Activated gamma-delta T cell treated with anti-CD3 and anti-CD28 coated beads, Interleukin-2, amount 50 U/mL, for 16 hours (primary cell): ENCODE measurements around the gene PEX19.

Source experiments
- DNase-seq: peaks from one replicate; pipeline ENCODE4 v3.0.0-alpha.2; 2020; ENCODE audit warnings: low read depth

The PEX19 gene

DNA sequence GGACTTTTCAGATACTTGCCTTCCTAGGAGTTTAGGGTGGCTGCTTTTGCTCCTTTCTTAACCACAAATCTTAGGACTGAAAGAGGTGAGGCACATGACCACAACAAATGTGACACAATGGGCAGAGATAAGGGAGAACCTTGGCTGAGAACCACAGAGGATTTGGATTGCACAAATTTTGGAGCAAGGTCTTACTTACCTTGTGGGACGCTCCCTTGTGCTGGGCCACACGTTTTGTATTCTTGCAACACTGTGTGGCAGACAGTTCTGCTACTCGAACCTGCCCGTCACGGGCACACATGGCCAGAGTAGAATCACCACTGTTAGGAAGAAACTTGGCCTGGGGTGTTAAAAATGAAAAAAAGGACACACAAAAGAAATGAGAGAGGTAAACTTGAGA lies 46.5 kb downstream of the PEX19 start:
- DNase-seq = no peak

GRCh38 chr1:160237558-160237957 lies 47.4 kb downstream of the PEX19 start:
- DNase-seq = no peak

GRCh38 chr1:160236806-160237205 lies 48.1 kb downstream of the PEX19 start:
- no peak for DNase-seq

- no peak for DNase-seq
These were observed 52.0 kb downstream of the PEX19 start for GRCh38 chr1:160232911-160233310.

GRCh38 chr1:160228431-160228830 lies 56.5 kb downstream of the PEX19 start:
- DNase-seq = no peak

DNA sequence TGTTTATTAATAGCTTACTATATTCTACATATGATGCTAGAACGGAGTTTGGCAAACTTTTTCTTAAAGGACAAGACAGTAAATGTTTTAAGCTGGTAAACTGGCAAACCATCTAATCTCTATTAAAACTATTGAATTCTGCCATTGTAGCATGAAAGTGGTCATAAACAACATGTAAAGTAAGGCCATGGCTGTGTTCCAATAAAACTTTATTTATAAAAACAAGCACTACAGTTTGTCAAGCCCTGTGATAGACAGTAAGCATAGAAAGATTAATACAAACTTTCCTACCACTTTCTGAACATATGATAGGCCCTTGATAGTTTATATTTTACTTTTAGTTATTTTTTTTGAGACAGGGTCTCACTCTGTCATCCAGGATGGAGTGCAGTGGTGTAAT lies 57.4 kb downstream of the PEX19 start:
- no peak for DNase-seq

- no peak for DNase-seq
These were observed 57.9 kb downstream of the PEX19 start for GRCh38 chr1:160227034-160227433.
